Measurements from ENCODE around the gene PPP2R5C.
"Not testable (repeated sequence)": the region's sequence is repeated elsewhere in the genome, so short reads cannot be mapped to it uniquely, and the experiment has no call there.

PPP2R5C gene

DNA sequence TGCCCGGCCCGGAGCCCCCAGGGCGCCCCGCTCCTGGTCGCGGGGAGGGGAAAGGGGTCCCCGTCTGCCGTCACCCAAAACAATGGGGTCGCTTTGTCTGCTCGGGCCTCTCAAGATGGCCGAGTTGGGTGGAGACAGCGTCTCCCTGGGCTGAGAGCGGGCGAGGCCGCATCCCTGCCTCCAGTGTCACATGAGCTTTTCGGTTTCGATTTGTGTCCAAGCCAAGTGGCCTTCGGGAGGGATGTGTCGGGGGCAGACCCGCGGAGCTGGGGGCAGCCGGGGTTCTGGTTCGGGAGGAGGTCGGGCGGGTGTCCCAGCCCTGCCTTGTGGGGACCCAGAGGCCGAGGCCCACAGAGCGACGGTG is 203.7 kb downstream of the PPP2R5C start:
- TF ChIP-seq, protein P1, sequence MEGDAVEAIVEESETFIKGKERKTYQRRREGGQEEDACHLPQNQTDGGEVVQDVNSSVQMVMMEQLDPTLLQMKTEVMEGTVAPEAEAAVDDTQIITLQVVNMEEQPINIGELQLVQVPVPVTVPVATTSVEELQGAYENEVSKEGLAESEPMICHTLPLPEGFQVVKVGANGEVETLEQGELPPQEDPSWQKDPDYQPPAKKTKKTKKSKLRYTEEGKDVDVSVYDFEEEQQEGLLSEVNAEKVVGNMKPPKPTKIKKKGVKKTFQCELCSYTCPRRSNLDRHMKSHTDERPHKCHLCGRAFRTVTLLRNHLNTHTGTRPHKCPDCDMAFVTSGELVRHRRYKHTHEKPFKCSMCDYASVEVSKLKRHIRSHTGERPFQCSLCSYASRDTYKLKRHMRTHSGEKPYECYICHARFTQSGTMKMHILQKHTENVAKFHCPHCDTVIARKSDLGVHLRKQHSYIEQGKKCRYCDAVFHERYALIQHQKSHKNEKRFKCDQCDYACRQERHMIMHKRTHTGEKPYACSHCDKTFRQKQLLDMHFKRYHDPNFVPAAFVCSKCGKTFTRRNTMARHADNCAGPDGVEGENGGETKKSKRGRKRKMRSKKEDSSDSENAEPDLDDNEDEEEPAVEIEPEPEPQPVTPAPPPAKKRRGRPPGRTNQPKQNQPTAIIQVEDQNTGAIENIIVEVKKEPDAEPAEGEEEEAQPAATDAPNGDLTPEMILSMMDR (IDR thresholded peaks at IDR 0.05; ENCODE audit: low read depth, low read length), result no peak
- H3K4me3 ChIP-seq (ENCODE audit: low read depth, low read length), result peak overlapping the region; percentile 80
- DNase-seq (ENCODE audit: low read depth, low spot score), result peak; percentile 56
- in situ Hi-C loops (cut with HindIII; ENCODE audit: low sequenced_read_pairs), result no loop called here

DNA sequence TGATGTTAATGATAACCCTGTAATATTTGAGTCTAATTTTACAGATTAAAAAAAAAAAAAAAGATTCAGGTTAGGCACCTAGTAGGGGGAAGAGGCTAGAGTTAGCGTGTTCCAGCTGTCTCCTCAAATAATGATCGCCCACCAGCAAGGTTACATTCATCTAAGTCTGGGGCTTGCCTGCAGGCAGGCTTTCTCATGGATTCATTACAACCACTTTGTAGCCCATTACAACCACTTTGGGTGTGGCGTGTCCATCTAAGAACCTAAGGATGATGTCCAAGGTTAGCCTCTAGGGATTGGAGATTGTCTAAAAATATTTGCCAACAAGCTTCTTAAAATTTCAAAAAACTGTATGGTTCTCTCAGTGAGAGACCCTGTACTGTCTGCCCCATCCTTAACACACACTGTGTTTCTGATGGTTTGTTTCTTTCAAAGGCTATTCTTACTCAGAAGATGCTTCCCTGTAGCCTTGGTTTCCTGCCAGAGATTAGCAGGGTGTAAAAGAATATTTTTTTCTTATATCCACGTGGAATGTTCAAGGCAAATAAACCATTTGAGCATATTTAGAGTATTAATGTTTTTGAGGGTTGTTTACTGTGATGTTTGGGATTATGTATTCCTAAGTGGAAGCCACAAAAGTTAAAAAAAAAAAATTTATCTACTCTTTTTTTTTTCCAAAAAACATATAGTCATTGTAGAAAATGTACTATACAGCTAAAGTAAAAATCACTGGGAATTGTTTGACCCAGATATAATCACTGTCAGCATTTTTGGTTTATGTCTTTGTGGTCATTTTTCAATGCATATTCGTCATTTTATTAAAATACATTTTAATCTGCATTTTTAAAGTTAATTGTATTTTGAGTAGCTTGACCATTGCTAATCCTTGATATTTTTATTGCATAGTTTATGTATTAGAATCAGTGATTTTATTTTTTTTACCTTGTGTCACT is 204.5 kb downstream of the PPP2R5C start:
- H3K4me3 ChIP-seq (ENCODE audit: low read depth, low read length), result peak overlapping the region; percentile 80
- in situ Hi-C loops (cut with HindIII; ENCODE audit: low sequenced_read_pairs), result no loop called here
- TF ChIP-seq, protein P1 (IDR thresholded peaks at IDR 0.05; ENCODE audit: low read depth, low read length), result no peak
- DNase-seq (ENCODE audit: low read depth, low spot score), result peak; percentile 46

DNA sequence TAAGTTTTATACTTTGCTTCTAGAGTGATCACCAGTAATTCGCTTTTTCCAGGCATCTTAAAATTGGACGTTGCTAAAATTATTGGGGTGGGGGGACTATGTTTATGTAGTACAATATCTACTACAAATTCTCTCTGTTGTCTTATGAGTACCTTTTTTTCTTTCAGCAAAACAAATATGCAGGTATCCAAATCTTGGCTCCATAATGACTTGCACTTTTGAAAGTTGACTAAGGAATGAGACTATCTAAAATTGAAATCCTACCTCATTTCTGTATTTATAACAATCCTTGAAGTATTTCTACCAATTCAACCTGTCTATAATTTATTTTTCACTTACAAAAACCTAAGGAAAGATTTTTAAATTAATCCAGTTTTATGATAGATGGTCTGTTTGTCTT is 205.2 kb downstream of the PPP2R5C start:
- DNase-seq (ENCODE audit: low read depth, low spot score), result no peak
- in situ Hi-C loops (cut with HindIII; ENCODE audit: low sequenced_read_pairs), result no loop called here
- H3K4me3 ChIP-seq (ENCODE audit: low read depth, low read length), result peak overlapping the region; percentile 80
- TF ChIP-seq, protein P1 (IDR thresholded peaks at IDR 0.05; ENCODE audit: low read depth, low read length), result no peak

DNA sequence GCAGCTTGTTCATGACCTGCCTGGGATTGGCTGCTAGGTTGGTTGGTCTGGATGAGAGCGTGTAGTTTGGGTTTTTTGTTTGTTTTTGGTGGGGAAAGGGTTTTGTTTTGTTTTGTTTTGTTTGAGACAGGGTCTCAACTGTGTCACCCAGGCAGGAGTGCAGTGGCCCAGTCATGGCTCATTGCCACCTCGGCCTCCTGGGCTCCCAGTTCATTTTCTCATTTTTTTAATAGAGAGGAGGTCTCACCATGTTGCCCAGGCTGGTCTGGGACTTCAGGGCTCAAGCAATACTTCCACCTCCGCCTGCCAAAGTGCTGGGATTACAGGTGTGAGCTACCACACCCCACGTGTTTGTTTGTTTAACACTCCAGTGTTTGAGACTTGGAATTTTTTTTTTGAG is 206.7 kb downstream of the PPP2R5C start:
- no peak overlapping the region for H3K4me3 ChIP-seq (ENCODE audit: low read depth, low read length)
- DNase-seq (ENCODE audit: low read depth, low spot score), result no peak
- TF ChIP-seq, protein P1 (IDR thresholded peaks at IDR 0.05; ENCODE audit: low read depth, low read length), result no peak
- in situ Hi-C loops (cut with HindIII; ENCODE audit: low sequenced_read_pairs), result no loop called here

DNA sequence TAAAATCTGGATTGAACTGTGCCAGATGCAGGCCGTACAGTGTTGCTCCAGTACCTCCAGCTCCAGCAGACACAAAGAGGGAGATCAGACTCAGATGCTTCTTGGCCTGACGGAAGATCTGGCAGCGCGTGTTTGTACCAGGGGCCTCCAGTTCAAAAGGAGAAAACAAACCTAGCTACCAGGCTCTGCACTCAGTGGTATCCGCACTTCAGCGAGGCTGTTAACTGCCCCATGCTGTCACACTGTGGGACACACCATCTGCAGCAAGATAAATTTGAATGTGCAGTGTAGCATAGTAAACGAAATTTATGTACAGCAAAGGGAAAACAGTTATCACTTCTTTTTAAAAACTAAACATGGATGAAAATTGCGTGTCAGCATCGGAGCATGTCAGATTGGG is 208.0 kb downstream of the PPP2R5C start:
- no peak for DNase-seq (ENCODE audit: low read depth, low spot score)
- H3K4me3 ChIP-seq (ENCODE audit: low read depth, low read length), result no peak overlapping the region
- in situ Hi-C loops (cut with HindIII; ENCODE audit: low sequenced_read_pairs), result no loop called here
- TF ChIP-seq, protein P1 (IDR thresholded peaks at IDR 0.05; ENCODE audit: low read depth, low read length), result no peak

DNA sequence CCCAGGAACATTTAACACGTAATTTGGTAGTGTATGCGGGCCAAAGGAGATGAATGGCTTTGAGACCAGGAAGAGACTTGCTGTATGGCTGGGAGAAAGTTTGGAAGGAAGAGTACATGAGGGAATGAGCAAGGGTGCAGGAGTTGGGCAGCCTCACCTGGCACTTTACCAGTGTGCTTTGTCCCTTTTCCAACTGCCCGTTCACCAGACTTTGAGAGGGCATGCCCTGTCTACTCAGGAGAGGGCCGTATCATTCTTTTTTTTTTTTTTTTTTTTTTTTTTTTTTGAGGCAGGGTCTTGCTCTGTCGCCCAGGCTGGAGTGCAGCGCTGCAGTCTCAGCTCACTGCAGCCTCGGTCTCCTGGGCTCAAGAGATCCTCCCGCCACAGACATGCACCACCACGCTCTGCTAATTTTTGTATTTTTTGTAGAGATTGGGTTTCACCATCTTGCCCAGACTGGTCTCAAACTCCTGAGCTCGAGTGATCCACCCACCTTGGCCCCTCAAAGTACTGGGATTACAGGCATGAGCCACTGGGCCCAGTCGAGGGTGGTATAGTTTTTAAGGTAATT is 209.4 kb downstream of the PPP2R5C start:
- in situ Hi-C loops (cut with HindIII; ENCODE audit: low sequenced_read_pairs), result no loop called here
- no peak for DNase-seq (ENCODE audit: low read depth, low spot score)
- H3K4me3 ChIP-seq (ENCODE audit: low read depth, low read length), result no peak overlapping the region
- TF ChIP-seq, protein P1 (IDR thresholded peaks at IDR 0.05; ENCODE audit: low read depth, low read length), result no peak

DNA sequence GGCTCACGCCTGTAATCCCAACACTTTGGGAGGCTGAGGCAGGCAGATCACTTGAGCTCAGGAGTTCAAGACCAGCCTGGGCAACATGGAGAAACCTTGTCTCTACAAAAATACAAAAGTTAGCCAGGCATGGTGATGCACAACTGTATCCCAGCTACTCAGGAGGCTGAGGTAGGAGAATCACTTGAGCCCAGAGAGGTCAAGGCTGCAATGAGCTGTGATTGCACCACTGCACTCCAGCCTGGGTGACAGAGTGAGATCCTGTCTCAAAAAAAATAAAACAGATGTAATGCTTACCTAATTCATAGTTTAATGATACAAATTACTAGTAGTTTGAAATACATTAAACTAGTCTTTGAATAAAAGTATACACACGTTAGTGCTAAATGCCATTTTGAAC is 209.9 kb downstream of the PPP2R5C start:
- H3K4me3 ChIP-seq (ENCODE audit: low read depth, low read length); in situ Hi-C loops (cut with HindIII; ENCODE audit: low sequenced_read_pairs); DNase-seq (ENCODE audit: low read depth, low spot score): not testable (repeated sequence)
